Measurements from ENCODE around the gene PDSS1.

GRCh38 chr10:26730552-26730951, 33.1 kb downstream of the PDSS1 start:
- TF ChIP-seq, protein P1, sequence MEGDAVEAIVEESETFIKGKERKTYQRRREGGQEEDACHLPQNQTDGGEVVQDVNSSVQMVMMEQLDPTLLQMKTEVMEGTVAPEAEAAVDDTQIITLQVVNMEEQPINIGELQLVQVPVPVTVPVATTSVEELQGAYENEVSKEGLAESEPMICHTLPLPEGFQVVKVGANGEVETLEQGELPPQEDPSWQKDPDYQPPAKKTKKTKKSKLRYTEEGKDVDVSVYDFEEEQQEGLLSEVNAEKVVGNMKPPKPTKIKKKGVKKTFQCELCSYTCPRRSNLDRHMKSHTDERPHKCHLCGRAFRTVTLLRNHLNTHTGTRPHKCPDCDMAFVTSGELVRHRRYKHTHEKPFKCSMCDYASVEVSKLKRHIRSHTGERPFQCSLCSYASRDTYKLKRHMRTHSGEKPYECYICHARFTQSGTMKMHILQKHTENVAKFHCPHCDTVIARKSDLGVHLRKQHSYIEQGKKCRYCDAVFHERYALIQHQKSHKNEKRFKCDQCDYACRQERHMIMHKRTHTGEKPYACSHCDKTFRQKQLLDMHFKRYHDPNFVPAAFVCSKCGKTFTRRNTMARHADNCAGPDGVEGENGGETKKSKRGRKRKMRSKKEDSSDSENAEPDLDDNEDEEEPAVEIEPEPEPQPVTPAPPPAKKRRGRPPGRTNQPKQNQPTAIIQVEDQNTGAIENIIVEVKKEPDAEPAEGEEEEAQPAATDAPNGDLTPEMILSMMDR (IDR thresholded peaks at IDR 0.05; ENCODE audit: poor library complexity) = no peak
- TF ChIP-seq EZH2 (IDR thresholded peaks at IDR 0.05; ENCODE audit: borderline replicate concordance) (no peak), EZH2phosphoT487 (IDR thresholded peaks at IDR 0.05; ENCODE audit: low read depth, severe bottlenecking, unreplicated experiment) (no peak)
